C4-2B (cell line): ENCODE data around the gene CYS1.

ENCODE experiments used
- ZFX ChIP-seq: fragments of 450-650 bp; IDR thresholded peaks from 2 replicates; pipeline ENCODE4 v1.6.1; 2017
- TF ChIP-seq, protein P1 (sequence below): fragments of 450-650 bp; conservative IDR thresholded peaks from 2 replicates; pipeline ENCODE4 v1.5.1; 2017; ENCODE audit warnings: mild to moderate bottlenecking

DNA sequence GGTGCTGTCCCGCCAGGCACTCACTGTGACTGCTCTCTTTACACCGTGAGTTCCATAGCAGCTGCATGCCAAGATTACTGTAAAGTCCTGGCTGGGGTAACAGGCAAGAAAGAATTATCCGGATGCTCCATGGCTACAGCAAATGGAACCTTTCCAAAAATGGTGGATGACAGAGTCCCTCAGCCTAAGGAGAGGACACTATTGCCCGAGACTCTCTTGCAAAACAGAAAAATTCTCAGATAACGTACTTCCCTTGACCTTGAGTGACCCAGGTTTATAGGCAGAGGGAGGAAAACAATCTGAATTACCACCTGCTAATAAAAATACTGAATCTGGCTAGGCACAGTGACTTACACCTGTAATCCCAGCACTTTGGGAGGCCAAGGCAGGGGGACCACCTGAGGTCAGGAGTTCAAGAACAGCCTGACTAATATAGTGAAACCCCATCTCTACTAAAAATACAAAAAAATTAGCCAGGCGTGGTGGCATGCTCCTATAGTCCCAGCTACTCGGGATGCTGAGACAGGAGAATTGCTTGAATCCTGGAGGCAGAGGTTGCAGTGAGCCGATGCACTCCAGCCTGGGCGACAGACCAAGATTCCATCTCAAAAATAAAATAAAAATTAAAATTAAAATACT lies 4.5 kb downstream of the CYS1 start:
- TF ChIP-seq, protein P1, sequence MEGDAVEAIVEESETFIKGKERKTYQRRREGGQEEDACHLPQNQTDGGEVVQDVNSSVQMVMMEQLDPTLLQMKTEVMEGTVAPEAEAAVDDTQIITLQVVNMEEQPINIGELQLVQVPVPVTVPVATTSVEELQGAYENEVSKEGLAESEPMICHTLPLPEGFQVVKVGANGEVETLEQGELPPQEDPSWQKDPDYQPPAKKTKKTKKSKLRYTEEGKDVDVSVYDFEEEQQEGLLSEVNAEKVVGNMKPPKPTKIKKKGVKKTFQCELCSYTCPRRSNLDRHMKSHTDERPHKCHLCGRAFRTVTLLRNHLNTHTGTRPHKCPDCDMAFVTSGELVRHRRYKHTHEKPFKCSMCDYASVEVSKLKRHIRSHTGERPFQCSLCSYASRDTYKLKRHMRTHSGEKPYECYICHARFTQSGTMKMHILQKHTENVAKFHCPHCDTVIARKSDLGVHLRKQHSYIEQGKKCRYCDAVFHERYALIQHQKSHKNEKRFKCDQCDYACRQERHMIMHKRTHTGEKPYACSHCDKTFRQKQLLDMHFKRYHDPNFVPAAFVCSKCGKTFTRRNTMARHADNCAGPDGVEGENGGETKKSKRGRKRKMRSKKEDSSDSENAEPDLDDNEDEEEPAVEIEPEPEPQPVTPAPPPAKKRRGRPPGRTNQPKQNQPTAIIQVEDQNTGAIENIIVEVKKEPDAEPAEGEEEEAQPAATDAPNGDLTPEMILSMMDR = no peak
- TF ChIP-seq ZFX = no peak
